ENCODE measurements around the gene ALG8. TPM values are rescaled to one million over a fixed set of nuclear protein-coding genes. Genes with fewer than 3 reads are reported as not detected.

The ALG8 gene
- polyA plus RNA-seq, 1 donor (not counting 4 experiments of a cell fraction or from before 2014, with no cell fraction given), result 71.8 TPM

DNA sequence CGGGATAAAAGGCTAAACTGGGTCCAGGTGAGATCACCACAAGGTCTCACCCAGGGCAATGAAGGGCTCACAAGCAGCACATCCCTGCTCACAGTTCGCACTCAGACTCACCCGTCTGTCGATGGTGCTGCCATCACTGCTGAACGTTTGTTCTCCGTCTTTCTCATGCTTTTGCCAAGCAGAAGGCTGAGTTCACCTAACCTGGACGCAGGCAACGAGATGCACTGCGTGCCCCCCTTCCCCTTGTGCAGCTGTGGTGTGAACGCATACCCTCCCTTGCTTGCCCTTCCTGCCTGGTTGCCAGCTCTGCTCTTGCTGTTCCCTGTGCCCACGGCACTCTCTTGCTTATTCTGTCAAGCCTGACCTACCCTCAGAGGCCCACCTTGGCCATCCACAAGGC lies 31.0 kb upstream of the ALG8 start:
- peaks cover 4 to 7% of the 10 kb centered on the region in 2 experiments for H3K36me3 ChIP-seq (ENCODE audit: control insufficient read depth in 2 of 2, extremely low read depth in 1 of 2, insufficient read depth in 2 of 2, low read length in 2 of 2)
- no peak overlapping the region for H3K27ac ChIP-seq (ENCODE audit: control insufficient read depth, insufficient read depth, low read length)
- H3K27me3 ChIP-seq (ENCODE audit: control insufficient read depth, extremely low read depth, insufficient read depth, low read length), result no peaks in the 10 kb centered on the region
- no peaks in the 10 kb centered on the region for H3K79me2 ChIP-seq (ENCODE audit: control insufficient read depth, insufficient read depth, low read length)
- H3K4me3 ChIP-seq (ENCODE audit: control insufficient read depth in 2 of 3, extremely low read depth in 1 of 3, insufficient read depth in 2 of 3, low read depth in 1 of 3, low read length in 3 of 3), result no peak overlapping the region
- H3K9me3 ChIP-seq (ENCODE audit: control insufficient read depth, low read depth, low read length), result no peaks in the 10 kb centered on the region
- TF ChIP-seq EZH2 (IDR thresholded peaks at IDR 0.05; ENCODE audit: low read length), result no peak
- TF ChIP-seq, protein P1, sequence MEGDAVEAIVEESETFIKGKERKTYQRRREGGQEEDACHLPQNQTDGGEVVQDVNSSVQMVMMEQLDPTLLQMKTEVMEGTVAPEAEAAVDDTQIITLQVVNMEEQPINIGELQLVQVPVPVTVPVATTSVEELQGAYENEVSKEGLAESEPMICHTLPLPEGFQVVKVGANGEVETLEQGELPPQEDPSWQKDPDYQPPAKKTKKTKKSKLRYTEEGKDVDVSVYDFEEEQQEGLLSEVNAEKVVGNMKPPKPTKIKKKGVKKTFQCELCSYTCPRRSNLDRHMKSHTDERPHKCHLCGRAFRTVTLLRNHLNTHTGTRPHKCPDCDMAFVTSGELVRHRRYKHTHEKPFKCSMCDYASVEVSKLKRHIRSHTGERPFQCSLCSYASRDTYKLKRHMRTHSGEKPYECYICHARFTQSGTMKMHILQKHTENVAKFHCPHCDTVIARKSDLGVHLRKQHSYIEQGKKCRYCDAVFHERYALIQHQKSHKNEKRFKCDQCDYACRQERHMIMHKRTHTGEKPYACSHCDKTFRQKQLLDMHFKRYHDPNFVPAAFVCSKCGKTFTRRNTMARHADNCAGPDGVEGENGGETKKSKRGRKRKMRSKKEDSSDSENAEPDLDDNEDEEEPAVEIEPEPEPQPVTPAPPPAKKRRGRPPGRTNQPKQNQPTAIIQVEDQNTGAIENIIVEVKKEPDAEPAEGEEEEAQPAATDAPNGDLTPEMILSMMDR (optimal IDR thresholded peaks at IDR 0.05 in 1 of 3, IDR thresholded peaks at IDR 0.05 in 1 of 3, conservative IDR thresholded peaks at IDR 0.05 in 1 of 3; ENCODE audit: extremely low read depth in 1 of 3, insufficient read depth in 2 of 3, low read length in 3 of 3), result no peak
- no peaks in the 10 kb centered on the region for H3K4me1 ChIP-seq (ENCODE audit: control insufficient read depth, extremely low read depth, insufficient read depth, low read length)
- dilution Hi-C loops (cut with MboI; ENCODE audit: extremely low pct_ligation_motif_present, low sequenced_read_pairs), result no loop called here
- FAIRE-seq, result no peak
- no peak overlapping the region for H2AFZ ChIP-seq (ENCODE audit: control insufficient read depth, low read length)
- no peaks in the 10 kb centered on the region for H4K20me1 ChIP-seq (ENCODE audit: control insufficient read depth, extremely low read depth, insufficient read depth, low read length)
- no peak overlapping the region for H3K9ac ChIP-seq (ENCODE audit: control insufficient read depth, extremely low read depth, insufficient read depth, low read length)
- H3K9me1 ChIP-seq (ENCODE audit: control insufficient read depth, extremely low read depth, insufficient read depth, low read length), result no peaks in the 10 kb centered on the region
- no peak for DNase-seq (ENCODE audit: low read depth, low spot score)
- no peak overlapping the region for H3K4me2 ChIP-seq (ENCODE audit: control insufficient read depth, extremely low read depth, insufficient read depth, low read depth, low read length)

DNA sequence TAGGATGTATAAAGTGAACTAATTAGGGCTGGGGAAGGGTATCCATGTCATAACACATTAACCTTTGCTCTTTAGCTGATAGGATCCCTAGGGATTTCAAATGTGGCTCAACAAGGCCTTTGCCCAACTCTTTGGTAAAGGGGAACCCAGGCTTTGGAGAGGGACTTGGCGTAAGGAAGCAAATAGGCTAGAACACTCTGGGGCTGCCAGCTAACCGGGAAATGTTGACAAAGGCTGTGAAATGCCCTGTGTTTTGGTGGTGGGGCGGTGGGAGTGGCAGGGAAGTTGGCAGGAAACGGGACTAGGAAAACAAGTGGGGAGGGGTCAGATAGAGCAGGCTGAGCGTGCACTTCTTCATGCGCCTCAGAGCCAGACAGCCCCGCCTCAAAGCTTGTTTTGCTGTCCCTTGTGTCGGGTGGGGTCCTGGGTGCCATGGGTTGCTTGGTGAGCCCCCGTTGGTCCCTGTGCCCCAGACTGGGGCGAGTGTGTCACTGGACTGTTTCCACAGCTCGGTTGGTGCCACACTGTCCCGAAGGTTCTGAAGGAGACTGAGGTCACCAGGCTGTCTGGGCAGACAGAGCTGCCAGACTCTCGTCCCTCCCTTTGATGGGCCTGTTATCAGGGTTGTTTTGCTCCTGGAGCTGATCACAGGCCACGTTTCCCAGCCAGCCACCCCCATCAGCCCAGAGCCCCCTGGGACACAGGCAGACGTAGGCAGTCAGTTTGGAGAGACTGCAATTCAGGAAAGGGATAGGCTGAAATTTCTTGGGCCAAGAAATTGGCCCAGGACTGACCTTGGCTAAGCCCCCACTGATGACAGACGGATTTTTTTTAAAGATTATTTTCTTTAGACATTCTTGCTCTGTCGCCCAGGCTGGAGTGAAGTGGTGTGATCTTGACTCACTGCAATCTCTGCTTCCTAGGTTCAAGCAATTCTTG lies 29.4 kb upstream of the ALG8 start:
- dilution Hi-C loops (cut with MboI; ENCODE audit: extremely low pct_ligation_motif_present, low sequenced_read_pairs), result no loop called here
- H3K27me3 ChIP-seq (ENCODE audit: control insufficient read depth, extremely low read depth, insufficient read depth, low read length), result no peaks in the 10 kb centered on the region
- H3K9me3 ChIP-seq (ENCODE audit: control insufficient read depth, low read depth, low read length), result no peaks in the 10 kb centered on the region
- H3K4me3 ChIP-seq (ENCODE audit: control insufficient read depth in 2 of 3, extremely low read depth in 1 of 3, insufficient read depth in 2 of 3, low read depth in 1 of 3, low read length in 3 of 3), result no peak overlapping the region
- H3K9me1 ChIP-seq (ENCODE audit: control insufficient read depth, extremely low read depth, insufficient read depth, low read length), result no peaks in the 10 kb centered on the region
- H3K27ac ChIP-seq (ENCODE audit: control insufficient read depth, insufficient read depth, low read length), result no peak overlapping the region
- TF ChIP-seq, protein P1 (optimal IDR thresholded peaks at IDR 0.05 in 1 of 3, IDR thresholded peaks at IDR 0.05 in 1 of 3, conservative IDR thresholded peaks at IDR 0.05 in 1 of 3; ENCODE audit: extremely low read depth in 1 of 3, insufficient read depth in 2 of 3, low read length in 3 of 3), result no peak
- no peak overlapping the region for H3K4me2 ChIP-seq (ENCODE audit: control insufficient read depth, extremely low read depth, insufficient read depth, low read depth, low read length)
- FAIRE-seq (no peak), DNase-seq (ENCODE audit: low read depth, low spot score) (no peak)
- no peaks in the 10 kb centered on the region for H3K79me2 ChIP-seq (ENCODE audit: control insufficient read depth, insufficient read depth, low read length)
- no peaks in the 10 kb centered on the region for H3K4me1 ChIP-seq (ENCODE audit: control insufficient read depth, extremely low read depth, insufficient read depth, low read length)
- no peak overlapping the region for H2AFZ ChIP-seq (ENCODE audit: control insufficient read depth, low read length)
- H3K9ac ChIP-seq (ENCODE audit: control insufficient read depth, extremely low read depth, insufficient read depth, low read length), result no peak overlapping the region
- H4K20me1 ChIP-seq (ENCODE audit: control insufficient read depth, extremely low read depth, insufficient read depth, low read length), result no peaks in the 10 kb centered on the region
- H3K36me3 ChIP-seq (ENCODE audit: control insufficient read depth in 2 of 2, extremely low read depth in 1 of 2, insufficient read depth in 2 of 2, low read length in 2 of 2), result peaks cover 4 to 7% of the 10 kb centered on the region in 2 experiments

All from keratinocyte (primary cell).